Stimulated activated CD4-positive, alpha-beta T cell treated with anti-CD3 and anti-CD28 coated beads, Interleukin-1b, Interleukin-23, amount 100 ng/mL, for 24 hours (primary cell): ENCODE results near the gene ZBTB7C.

Source experiments
- DNase-seq, 4 experiments: peaks; one replicate each; pipeline ENCODE4 v3.0.0-alpha.2; 2020; ENCODE audit warnings: low read depth in 4 of 4, low spot score in 1 of 4

ZBTB7C gene

DNA sequence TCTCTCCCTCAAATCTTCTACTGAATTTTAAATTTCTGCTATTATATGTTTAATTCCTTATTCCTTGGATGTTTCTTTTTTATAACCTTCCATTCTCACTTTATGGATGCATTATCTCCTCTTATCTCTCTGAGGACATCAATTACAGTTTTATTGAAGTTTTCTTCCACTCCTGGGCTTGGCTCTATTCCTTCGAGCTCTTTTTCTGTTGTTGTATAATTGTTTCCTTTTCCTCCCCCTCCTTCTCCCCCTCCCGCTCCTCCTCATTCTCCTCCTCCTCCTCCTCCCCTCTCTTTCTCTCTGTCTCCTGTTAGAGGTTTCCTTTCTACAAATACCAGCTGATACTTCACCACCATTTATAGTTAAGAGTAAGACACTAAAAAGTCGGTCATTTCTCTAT, 209.8 kb downstream of the ZBTB7C start:
- DNase-seq = no peak

GRCh38 chr18:48197819-48198218, 211.4 kb downstream of the ZBTB7C start:
- DNase-seq = no peak

GRCh38 chr18:48195787-48196186, 213.4 kb downstream of the ZBTB7C start:
- no peak for DNase-seq

DNA sequence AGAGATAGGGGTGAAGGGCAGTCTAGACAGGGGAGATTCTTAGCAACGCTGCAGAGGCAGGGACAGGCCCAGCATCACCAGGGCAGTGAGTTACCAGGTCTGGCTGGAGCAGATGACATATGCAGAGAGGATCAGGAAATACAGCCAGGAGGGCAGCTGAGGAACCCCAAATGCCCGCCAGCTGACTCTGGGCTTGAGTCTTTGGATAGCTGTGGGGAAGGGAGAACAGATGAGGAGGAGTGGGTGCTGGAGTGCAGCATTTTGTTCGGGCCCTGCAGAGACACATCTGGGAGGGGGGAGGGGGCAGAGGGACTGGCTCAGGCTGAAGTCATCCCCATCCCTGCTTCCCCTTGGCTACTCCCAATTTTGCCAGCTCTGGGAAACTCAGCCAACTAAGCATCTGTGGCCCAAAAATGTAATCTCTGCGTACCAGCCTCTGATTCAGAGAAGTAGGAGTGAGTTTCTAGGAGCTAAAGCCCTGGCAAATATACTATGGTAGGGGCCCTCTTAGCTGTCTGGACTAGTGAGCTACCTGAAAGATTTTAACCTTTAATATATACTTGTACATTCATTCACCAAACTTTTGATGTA, 214.5 kb downstream of the ZBTB7C start:
- no peak for DNase-seq

DNA sequence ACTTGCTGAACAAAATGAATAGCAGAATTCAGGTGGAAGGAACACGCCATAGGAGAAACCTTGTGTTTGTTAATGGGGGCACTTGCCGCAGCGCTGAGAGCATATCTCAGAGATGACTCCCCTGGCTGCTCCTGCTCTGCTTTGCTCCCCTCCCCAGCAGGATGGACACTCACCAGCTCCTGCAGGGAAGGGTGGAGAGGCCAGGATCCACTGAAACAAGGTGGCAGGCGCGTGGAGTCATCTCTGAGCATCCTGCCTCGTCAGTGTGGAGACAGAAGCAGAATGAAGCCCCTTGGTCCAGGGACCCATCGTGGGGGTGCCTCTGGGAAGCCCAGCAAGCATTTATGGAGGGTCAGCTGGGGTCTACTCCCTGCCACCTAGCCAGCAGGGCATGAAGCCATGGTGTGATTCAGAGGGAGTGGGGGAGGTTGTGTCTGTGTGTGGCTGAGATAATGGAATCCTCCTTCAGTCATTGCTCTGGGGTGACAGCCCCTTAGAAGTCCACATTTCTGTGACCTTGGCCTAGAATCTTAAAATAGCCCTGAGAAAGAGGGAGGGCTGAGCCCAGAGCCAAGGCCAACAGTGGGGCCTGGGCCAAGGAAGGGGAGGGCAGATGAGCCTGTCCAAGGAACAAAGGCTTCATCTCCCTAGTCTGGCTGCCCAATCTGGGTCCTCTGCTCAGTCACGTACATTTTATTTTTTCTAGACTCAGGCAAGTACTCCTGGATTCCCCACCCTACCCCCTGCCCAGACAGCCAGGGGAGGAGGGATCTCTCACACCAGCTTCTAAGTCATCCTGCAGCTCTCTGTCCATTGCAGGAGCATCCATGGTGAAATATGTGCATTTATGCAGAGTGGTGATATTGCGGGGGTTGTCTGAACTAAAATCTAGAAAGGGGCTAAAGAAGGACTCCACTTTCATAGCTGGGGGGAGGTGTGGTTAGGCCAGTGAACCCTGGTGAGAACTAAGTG, 215.4 kb downstream of the ZBTB7C start:
- no peak for DNase-seq

DNA sequence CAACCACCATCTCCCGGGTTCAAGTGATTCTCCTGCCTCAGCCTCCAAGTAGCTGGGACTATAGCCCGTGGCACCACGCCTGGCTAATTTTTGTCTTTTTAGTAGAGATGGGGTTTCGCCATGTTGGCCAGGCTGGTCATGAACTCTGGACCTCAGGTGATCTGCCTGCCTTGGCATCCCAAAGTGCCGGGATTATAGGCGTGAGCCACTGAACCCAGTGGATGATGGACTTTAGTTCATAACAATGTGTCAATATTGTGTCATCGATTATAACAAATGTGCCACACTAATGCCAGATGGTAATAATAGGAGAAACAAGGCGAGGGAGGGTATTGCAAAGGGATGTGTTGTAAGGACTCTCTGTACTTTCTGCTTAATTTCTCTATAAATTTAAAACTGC, 216.6 kb downstream of the ZBTB7C start:
- DNase-seq = no peak

GRCh38 chr18:48191494-48191893, 217.7 kb downstream of the ZBTB7C start:
- DNase-seq = no peak

DNA sequence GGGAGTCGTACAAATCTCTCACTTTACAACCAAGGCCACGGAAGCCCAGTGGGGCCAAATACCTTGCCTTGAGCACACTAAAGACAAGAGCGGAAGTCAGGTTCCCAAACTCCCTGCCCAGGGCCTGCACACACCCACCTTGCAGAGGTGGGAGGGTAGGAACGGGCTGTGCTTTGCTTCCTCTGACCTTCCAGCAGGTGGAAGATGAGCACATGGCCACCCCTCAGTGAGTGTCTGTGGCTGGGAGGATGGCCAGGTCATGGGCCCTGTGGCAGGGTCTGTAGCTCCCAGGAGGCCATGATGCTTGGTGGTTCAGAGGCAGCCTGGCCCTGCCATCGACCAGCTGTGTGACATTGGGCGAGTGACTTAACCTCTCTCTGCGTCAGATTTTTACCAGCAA, 218.2 kb downstream of the ZBTB7C start:
- DNase-seq = no peak

DNA sequence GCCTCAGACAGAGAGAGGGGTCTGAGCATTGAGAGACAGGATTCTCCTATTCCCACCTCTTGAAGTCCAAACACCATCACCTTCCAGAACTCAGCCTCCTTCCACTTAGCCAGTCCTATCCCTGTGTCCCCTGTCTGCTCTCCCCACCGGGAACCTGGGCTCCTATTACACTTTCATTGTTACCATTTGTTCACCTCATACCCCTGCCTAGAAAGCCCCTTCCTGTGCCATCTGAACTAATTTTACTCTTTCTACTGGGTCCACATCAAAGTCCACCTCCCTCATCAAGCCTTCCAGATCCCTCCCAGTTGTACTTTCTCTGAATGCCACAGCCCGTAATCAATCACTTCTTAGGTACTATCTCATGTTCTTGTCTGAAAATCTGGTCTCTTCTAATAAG, 220.6 kb downstream of the ZBTB7C start:
- no peak for DNase-seq

- DNase-seq = no peak
These were observed 222.3 kb downstream of the ZBTB7C start for GRCh38 chr18:48186861-48187260.

DNA sequence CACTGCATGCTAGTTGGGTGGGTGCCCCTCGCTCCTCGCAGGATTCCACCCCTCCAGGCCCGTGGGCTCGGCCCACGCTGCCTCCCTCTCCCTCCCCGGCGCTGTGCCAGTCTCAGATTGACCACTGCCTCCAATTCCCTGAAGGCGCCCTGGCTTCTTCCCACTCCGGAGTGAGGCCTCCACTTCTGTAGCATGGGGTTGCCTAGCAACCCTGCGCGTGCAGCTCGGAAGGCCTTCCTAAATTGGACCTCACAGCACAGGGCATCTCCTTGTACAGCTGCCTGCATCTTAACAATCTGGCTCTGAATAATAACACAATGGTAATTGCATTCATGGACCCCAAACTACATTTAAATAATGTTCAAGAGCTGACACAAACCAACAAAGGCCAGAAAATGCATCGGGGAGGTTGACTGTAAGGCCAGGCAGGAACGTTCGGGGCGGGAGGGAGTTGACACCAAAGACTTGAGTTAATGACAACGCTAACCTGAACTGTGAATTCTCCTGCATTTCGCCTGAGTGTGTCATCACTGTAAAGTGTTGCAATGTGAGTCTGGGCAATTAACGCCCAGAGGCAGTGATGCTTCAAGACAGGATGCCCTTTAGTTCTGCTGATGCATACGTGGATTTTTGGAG, 222.9 kb downstream of the ZBTB7C start:
- DNase-seq = no peak

DNA sequence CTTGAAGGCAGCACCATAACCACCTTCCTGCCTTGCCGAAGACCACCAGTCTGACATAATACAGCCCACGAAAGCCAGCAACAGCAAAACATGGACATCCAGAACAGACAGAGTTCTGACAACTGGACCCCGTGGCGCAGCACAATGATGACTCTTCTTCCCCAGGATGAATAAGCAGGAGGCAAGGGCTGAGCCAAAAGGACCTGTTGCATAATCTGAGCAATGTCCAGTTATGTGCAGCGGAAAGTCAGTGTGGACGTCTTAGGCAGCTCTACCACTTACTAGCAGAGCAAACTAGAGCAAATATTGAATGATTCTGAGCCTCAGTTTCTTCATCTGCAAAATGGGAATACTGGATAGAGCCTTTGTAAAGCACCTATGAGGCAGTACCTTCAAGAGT, 225.1 kb downstream of the ZBTB7C start:
- no peak for DNase-seq

- no peak for DNase-seq
These were observed 225.6 kb downstream of the ZBTB7C start for GRCh38 chr18:48183613-48184012.

DNA sequence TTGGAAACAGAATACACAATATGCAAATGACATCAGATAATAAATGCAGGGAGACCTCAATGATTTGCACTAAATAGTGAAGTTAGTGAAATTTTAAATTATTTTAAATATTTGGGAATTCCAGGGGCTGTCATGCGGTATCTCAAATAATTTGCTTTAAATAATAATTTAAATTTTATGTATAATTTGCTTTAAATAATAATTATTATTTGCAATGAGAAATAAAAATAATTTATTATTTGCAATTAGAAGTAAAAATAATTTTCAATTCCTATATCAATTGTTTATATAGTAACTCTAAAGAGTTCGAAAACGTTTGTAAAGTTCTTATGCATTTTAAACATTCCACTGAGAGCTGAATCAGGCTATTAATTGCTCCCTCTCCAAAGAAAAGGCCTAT, 226.4 kb downstream of the ZBTB7C start:
- no peak for DNase-seq

- no peak for DNase-seq
These were observed 227.3 kb downstream of the ZBTB7C start for GRCh38 chr18:48181857-48182256.

DNA sequence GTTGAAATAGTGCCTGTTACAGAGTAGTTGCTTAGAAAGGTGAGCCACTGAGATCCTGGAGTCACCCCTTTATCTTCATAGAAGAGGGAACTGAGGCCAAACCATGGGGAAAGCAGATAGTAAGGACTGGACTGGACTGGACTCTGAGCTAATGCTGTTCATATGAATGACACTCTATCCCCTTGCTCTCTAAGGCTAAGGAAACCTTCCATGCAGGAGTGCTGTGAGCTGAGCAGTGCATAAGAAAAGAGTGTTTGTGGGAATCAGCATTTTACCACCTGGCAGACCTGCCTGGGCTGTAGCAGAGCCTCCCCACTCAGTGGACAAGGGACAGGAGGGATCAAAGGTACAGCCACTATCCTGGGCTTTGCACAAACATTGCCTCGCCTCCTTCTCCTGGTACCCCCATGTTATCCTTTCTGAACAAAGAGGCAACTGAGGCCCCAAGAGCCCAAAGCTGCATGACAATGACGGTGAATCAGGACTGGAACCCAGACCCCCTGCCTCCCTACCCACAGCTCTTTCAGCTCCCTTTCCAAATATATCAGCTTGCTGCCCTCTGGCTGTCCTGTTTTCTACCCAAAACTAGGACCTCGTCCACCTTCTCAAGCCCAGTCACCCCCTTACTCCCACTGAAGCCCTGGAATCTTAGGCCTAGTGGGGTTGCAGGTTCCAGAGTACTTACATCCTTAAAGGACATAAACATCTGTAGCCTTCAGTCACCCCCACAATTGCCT, 227.9 kb downstream of the ZBTB7C start:
- DNase-seq = no peak

- DNase-seq = no peak
These were observed 229.5 kb downstream of the ZBTB7C start for GRCh38 chr18:48179666-48180065.

DNA sequence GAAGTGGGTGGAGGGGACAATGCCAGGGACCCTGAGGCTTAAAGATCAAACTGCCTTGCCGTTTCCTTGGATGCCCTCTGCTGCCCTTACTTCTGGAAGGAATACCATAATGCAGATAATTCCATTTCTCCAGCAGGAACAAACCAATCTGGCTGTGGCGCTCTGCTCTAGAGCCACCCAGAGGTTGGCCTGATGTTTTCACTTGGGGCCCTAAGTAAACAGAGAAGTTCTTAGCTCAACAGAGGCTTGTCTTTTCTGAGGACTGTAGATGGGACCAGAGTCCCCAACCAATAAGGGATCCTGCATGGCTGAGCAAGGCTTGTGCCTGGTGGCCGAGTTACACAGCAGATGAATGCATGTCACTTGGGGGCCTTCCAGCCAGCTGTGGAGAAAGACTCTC, 230.2 kb downstream of the ZBTB7C start:
- no peak for DNase-seq

DNA sequence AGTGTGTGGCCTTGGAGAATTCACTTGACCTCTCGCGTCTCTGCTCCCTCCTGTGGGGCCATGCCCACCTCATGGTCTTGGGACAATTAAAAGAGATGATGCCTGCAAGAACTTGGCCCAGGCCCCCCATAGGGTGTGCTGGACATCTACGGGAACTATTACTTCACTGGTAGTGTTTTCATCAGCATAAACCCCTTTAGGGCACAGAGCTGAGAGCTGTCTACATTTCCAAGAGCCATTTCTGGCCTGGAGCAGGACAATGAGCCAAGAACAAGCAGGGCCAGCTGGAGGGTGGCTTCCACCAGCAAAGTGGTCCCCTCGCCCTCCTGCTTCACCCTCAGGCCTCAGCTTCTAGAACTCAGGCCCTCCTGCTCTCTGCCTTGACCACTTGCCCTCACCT, 232.3 kb downstream of the ZBTB7C start:
- no peak for DNase-seq

DNA sequence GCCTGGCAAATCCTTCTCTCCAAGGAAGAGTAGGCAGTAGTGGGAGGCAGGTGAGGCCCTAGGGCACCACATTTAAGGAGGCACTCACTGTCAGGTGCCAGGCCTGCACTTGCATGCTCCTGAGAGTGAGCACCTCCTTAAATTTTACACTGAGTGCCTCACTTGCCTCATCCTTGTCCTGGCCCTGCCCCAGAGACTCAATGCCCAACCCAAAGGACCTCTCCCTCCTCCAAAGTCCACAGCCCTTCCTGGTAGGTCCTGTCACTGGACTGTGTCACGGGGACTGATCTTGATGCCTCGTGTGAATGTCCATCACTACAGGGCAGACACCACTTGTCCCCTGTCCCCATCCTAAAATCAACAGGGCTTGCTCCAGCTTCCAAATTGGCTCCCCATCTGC, 235.6 kb downstream of the ZBTB7C start:
- DNase-seq = no peak

GRCh38 chr18:48172226-48173006, 236.8 kb downstream of the ZBTB7C start:
- DNase-seq = no peak
